Skeletal muscle cell (primary cell): ENCODE data around the gene SACM1L.
"Not testable (repeated sequence)": the region's sequence is repeated elsewhere in the genome, so short reads cannot be mapped to it uniquely, and the experiment has no call there.

Experiments used
- DNase-seq: peaks from one replicate; pipeline ENCODE4 v3.0.0-alpha.2; 2010; ENCODE audit warnings: low read depth
- H3K4me3 ChIP-seq: 2 replicates; pipeline ENCODE4 v1.5.1; 2011; ENCODE audit warnings: low read depth, mild to moderate bottlenecking, control low read depth, low read length, moderate library complexity

The SACM1L gene

GRCh38 chr3:45688194-45688881 is 858 bp upstream of the SACM1L start:
- H3K4me3 ChIP-seq, result peak overlapping the region; percentile 73
- no peak for DNase-seq

- peak overlapping the region; percentile 73 for H3K4me3 ChIP-seq
- DNase-seq, result no peak
These were observed 570 bp downstream of the SACM1L start for GRCh38 chr3:45689787-45690145.

GRCh38 chr3:45690336-45691035 is 1.3 kb downstream of the SACM1L start:
- DNase-seq, result no peak
- peak overlapping the region; percentile 73 for H3K4me3 ChIP-seq

- no peak for DNase-seq
- no peak overlapping the region for H3K4me3 ChIP-seq
These were observed 2.6 kb downstream of the SACM1L start for GRCh38 chr3:45691842-45692241.

- no peak for DNase-seq
- no peak overlapping the region for H3K4me3 ChIP-seq
These were observed 3.7 kb downstream of the SACM1L start for GRCh38 chr3:45692866-45693265.

GRCh38 chr3:45693941-45694521 is 4.8 kb downstream of the SACM1L start:
- H3K4me3 ChIP-seq, result no peak overlapping the region
- no peak for DNase-seq

- DNase-seq, H3K4me3 ChIP-seq: not testable (repeated sequence)
These were observed 6.0 kb downstream of the SACM1L start for GRCh38 chr3:45695166-45695565.

GRCh38 chr3:45700570-45701073 is 11.4 kb downstream of the SACM1L start:
- no peak overlapping the region for H3K4me3 ChIP-seq
- no peak for DNase-seq

- no peak overlapping the region for H3K4me3 ChIP-seq
- DNase-seq, result no peak
These were observed 12.1 kb downstream of the SACM1L start for GRCh38 chr3:45701172-45701867.

GRCh38 chr3:45704301-45704943 is 15.2 kb downstream of the SACM1L start:
- no peak overlapping the region for H3K4me3 ChIP-seq
- DNase-seq, result no peak

- DNase-seq, result no peak
- H3K4me3 ChIP-seq, result no peak overlapping the region
These were observed 16.9 kb downstream of the SACM1L start for GRCh38 chr3:45705839-45706808.

- H3K4me3 ChIP-seq, result no peak overlapping the region
- no peak for DNase-seq
These were observed 22.7 kb downstream of the SACM1L start for GRCh38 chr3:45711931-45712330.

- no peak overlapping the region for H3K4me3 ChIP-seq
- no peak for DNase-seq
These were observed 23.4 kb downstream of the SACM1L start for GRCh38 chr3:45712434-45713110.

- no peak overlapping the region for H3K4me3 ChIP-seq
- DNase-seq, result no peak
These were observed 26.7 kb downstream of the SACM1L start for GRCh38 chr3:45715945-45716344.

- no peak overlapping the region for H3K4me3 ChIP-seq
- DNase-seq, result no peak
These were observed 27.7 kb downstream of the SACM1L start for GRCh38 chr3:45716790-45717336.

- no peak for DNase-seq
- H3K4me3 ChIP-seq, result no peak overlapping the region
These were observed 30.7 kb downstream of the SACM1L start for GRCh38 chr3:45719655-45720487.

- no peak for DNase-seq
- no peak overlapping the region for H3K4me3 ChIP-seq
These were observed 35.7 kb downstream of the SACM1L start for GRCh38 chr3:45724911-45725310.
